SU-DHL-6 (cell line): ENCODE measurements around the gene PSD.

Experiments
- H2AFZ ChIP-seq: fragments of 200-600 bp; sonication (generic); 2 replicates; pipeline ENCODE4 v1.6.1; 2014; ENCODE audit warnings: low read depth, mild to moderate bottlenecking, moderate library complexity, mixed read lengths, antibody characterized with exemption, low read length; ENCODE audit not compliant: severe bottlenecking
- H3F3A ChIP-seq: fragments of 200-600 bp; shearing (Covaris generic); 2 replicates; pipeline ENCODE4 v1.6.0; 2016; ENCODE audit warnings: antibody characterized with exemption, mild to moderate bottlenecking; ENCODE audit not compliant: insufficient read depth
- H3K27ac ChIP-seq: fragments of 200-600 bp; sonication (generic); 2 replicates; pipeline ENCODE4 v1.5.1; 2016; ENCODE audit warnings: low read depth, mild to moderate bottlenecking, low read length, moderate library complexity, mixed read lengths
- H3K27me3 ChIP-seq: fragments of 200-600 bp; sonication (generic), shearing (Covaris generic); 2 replicates; pipeline ENCODE4 v1.6.0; 2014; ENCODE audit warnings: mild to moderate bottlenecking, low read length
- H3K36me3 ChIP-seq: fragments of 200-600 bp; sonication (generic); 2 replicates; pipeline ENCODE4 v1.6.1; 2014; ENCODE audit warnings: mild to moderate bottlenecking, low read length, mixed read lengths
- H3K4me2 ChIP-seq: fragments of 300-600, 200-600 bp; shearing (Covaris generic), sonication (generic); 2 replicates; pipeline ENCODE4 v1.6.0; 2014; ENCODE audit warnings: low read length, low read depth, mild to moderate bottlenecking; ENCODE audit not compliant: poor library complexity, severe bottlenecking
- H3K4me3 ChIP-seq: fragments of 200-600 bp; sonication (generic); 2 replicates; pipeline ENCODE4 v1.5.1; 2014; ENCODE audit warnings: antibody characterized with exemption, low read length, mild to moderate bottlenecking, mixed read lengths; ENCODE audit not compliant: insufficient read depth, poor library complexity, severe bottlenecking
- H3K79me2 ChIP-seq: fragments of 200-600 bp; sonication (generic); 2 replicates; pipeline ENCODE4 v1.6.1; 2014; ENCODE audit warnings: mild to moderate bottlenecking, low read length, moderate library complexity; ENCODE audit not compliant: insufficient read depth
- H3K9ac ChIP-seq: fragments of 200-600 bp; sonication (generic); 2 replicates; pipeline ENCODE4 v1.7.0; 2014; ENCODE audit warnings: mild to moderate bottlenecking, low read length
- H3K9me2 ChIP-seq: fragments of 200-600 bp; sonication (generic); replicated peaks from 2 replicates; pipeline ENCODE4 v1.6.1; 2014; ENCODE audit warnings: low read length; ENCODE audit not compliant: insufficient read depth
- H3K9me3 ChIP-seq: fragments of 200-600 bp; sonication (generic); 2 replicates; pipeline ENCODE4 v1.6.1; 2014; ENCODE audit warnings: low read length, mixed read lengths; ENCODE audit not compliant: insufficient read depth
- H4K20me1 ChIP-seq: fragments of 200-600 bp; sonication (generic); 2 replicates; pipeline ENCODE4 v1.6.1; 2014; ENCODE audit warnings: low read depth, mild to moderate bottlenecking, antibody characterized with exemption, low read length, moderate library complexity, mixed read lengths
- EZH2phosphoT487 ChIP-seq: fragments of 200-600 bp; sonication (generic), shearing (Covaris generic); conservative IDR thresholded peaks from 2 replicates; pipeline ENCODE4 v1.6.1; 2018; ENCODE audit warnings: mild to moderate bottlenecking, antibody characterized with exemption, low read length, moderate library complexity, mixed read lengths
- TF ChIP-seq, protein P1 (sequence below): fragments of 200-600 bp; sonication (generic); IDR thresholded peaks from one replicate; pipeline ENCODE4 v1.5.1; 2017; ENCODE audit warnings: antibody characterized with exemption, mild to moderate bottlenecking, low read length, moderate library complexity; ENCODE audit not compliant: insufficient read depth, poor library complexity, severe bottlenecking

Gene PSD

GRCh38 chr10:102422545-102423129 lies 4.1 kb upstream of the PSD start:
- Histone ChIP-seq H3K27me3 (no peaks in the 10 kb centered on the region), H3K9me3 (no peaks in the 10 kb centered on the region), H3K4me2 (peak overlapping the region; percentile 74), H4K20me1 (no peaks in the 10 kb centered on the region), H3K9me2 (no peaks in the 10 kb centered on the region), H3F3A (no peaks in the 10 kb centered on the region), H3K4me3 (peak overlapping the region; percentile 82), H2AFZ (no peak overlapping the region), H3K36me3 (no peaks in the 10 kb centered on the region), H3K9ac (peak overlapping the region; percentile 68), H3K79me2 (no peaks in the 10 kb centered on the region), H3K27ac (peak overlapping the region; percentile 79; the same call in 1 of the 2 replicates)
- no peak for TF ChIP-seq EZH2phosphoT487
- TF ChIP-seq, protein P1, sequence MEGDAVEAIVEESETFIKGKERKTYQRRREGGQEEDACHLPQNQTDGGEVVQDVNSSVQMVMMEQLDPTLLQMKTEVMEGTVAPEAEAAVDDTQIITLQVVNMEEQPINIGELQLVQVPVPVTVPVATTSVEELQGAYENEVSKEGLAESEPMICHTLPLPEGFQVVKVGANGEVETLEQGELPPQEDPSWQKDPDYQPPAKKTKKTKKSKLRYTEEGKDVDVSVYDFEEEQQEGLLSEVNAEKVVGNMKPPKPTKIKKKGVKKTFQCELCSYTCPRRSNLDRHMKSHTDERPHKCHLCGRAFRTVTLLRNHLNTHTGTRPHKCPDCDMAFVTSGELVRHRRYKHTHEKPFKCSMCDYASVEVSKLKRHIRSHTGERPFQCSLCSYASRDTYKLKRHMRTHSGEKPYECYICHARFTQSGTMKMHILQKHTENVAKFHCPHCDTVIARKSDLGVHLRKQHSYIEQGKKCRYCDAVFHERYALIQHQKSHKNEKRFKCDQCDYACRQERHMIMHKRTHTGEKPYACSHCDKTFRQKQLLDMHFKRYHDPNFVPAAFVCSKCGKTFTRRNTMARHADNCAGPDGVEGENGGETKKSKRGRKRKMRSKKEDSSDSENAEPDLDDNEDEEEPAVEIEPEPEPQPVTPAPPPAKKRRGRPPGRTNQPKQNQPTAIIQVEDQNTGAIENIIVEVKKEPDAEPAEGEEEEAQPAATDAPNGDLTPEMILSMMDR = peak; percentile 37

DNA sequence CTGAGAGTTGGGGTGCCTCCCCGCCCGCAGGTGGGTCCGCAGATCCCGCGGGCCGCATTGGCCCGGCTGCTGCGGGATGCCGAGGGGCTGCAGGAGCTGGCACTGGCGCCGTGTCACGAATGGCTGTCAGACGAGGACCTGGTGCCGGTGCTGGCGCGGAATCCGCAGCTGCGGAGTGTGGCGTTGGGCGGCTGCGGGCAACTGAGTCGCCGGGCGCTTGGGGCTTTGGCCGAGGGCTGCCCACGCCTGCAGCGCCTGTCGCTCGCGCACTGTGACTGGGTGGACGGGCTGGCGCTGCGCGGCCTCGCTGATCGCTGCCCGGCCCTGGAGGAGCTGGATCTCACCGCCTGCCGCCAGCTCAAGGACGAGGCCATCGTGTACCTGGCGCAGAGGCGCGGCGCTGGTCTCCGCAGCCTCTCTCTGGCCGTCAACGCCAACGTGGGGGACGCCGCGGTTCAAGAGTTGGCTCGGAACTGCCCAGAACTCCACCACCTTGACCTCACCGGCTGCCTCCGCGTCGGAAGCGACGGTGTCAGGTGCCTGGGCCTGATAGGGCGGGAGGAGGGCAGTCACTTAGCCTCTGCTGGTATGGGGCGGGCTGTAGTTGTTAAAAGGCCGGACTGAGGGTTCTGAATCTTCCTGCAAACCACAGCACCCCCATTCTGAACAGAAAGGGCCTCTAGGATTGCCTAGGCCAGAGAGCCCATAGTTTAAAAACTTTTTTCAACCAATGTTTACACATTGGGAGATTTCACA lies 3.4 kb upstream of the PSD start:
- no peaks in the 10 kb centered on the region for H3K79me2 ChIP-seq
- H2AFZ ChIP-seq = peak overlapping the region; percentile 36
- peak overlapping the region; percentile 74 for H3K4me2 ChIP-seq
- no peaks in the 10 kb centered on the region for H4K20me1 ChIP-seq
- peak overlapping the region; percentile 68 for H3K9ac ChIP-seq
- no peaks in the 10 kb centered on the region for H3F3A ChIP-seq
- peak overlapping the region; percentile 79 for H3K27ac ChIP-seq
- H3K9me2 ChIP-seq = no peaks in the 10 kb centered on the region
- no peaks in the 10 kb centered on the region for H3K36me3 ChIP-seq
- H3K4me3 ChIP-seq = peak overlapping the region; percentile 82
- TF ChIP-seq EZH2phosphoT487 = no peak
- TF ChIP-seq, protein P1 = no peak
- no peaks in the 10 kb centered on the region for H3K27me3 ChIP-seq
- no peaks in the 10 kb centered on the region for H3K9me3 ChIP-seq

GRCh38 chr10:102421507-102421756 lies 2.8 kb upstream of the PSD start:
- peak overlapping the region; percentile 74 for H3K4me2 ChIP-seq
- peak overlapping the region; percentile 36 for H2AFZ ChIP-seq
- no peaks in the 10 kb centered on the region for H3K27me3 ChIP-seq
- H3K27ac ChIP-seq = peak overlapping the region; percentile 79
- no peaks in the 10 kb centered on the region for H3F3A ChIP-seq
- no peaks in the 10 kb centered on the region for H3K36me3 ChIP-seq
- no peaks in the 10 kb centered on the region for H3K9me2 ChIP-seq
- peak overlapping the region; percentile 68 for H3K9ac ChIP-seq
- TF ChIP-seq, protein P1 = no peak
- TF ChIP-seq EZH2phosphoT487 = no peak
- H3K79me2 ChIP-seq = no peaks in the 10 kb centered on the region
- no peaks in the 10 kb centered on the region for H3K9me3 ChIP-seq
- H3K4me3 ChIP-seq = peak overlapping the region; percentile 82
- H4K20me1 ChIP-seq = no peaks in the 10 kb centered on the region
